Activated CD8-positive, alpha-beta memory T cell treated with anti-CD3 and anti-CD28 coated beads for 24 hours (primary cell): Measurements from ENCODE around the gene MSH3.

Source experiments
- DNase-seq: peaks from one replicate; pipeline ENCODE4 v3.0.0-alpha.2; 2020

Gene MSH3

DNA sequence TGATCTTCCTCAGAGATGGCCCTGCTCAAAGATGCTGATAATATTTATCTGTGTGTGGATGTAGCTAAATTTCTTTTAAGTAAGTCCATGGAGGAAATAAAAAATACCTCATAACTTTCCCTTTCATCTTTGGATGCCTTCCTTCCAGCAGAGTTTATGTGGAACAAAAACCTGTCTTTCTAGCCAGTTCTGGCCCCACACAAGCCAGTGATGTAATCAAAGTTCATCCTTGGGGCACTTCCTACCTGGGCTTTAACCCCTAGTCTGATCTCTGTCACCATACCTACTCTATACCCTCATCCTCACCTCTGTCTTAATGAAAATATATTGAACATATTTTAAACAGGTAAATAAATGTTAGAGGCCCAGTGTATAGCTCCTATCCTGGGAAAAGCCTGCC, 265.9 kb downstream of the MSH3 start:
- no peak for DNase-seq

- no peak for DNase-seq
These were observed 266.6 kb downstream of the MSH3 start for GRCh38 chr5:80921026-80921425.

DNA sequence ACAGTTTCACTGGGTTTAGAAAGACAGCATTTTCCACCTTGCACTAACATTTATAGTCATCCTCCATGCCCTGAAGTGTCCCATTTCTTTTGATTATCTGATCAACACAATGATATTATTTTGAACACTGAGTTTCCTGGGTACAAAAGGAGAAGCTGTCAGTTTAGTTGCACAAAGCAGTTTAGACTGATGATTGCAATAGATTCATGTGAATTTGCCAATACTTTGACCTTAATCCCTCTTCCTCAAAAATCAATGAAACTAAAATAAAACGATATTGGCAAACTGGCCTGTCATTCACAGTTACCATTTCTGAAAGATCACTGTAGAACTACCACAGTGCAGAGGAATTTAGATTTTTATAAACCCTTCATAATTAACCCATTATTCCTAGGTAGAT, 271.5 kb downstream of the MSH3 start:
- DNase-seq, result no peak
